Cardiac fibroblast (primary cell): ENCODE measurements around the gene MZT2B.
"Not testable (repeated sequence)": the region's sequence is repeated elsewhere in the genome, so short reads cannot be mapped to it uniquely, and the experiment has no call there.

Source experiments
- DNase-seq, 2 donors: peaks; one replicate each; pipeline versions ENCODE4 v3.0.0 to v3.0.0-alpha.2; 2010; ENCODE audit warnings: low read depth in 2 of 2
- H3K4me3 ChIP-seq, 2 donors: replicated peaks in 1 of 2; 1 replicate in 1 of 2; 2 replicates in 1 of 2; pipeline ENCODE4 v1.5.1; 2011; ENCODE audit warnings: low read depth in 2 of 2, low read length in 2 of 2, mild to moderate bottlenecking in 2 of 2, moderate library complexity in 1 of 2
- TF ChIP-seq, protein P1 (sequence below): IDR thresholded peaks from one replicate; pipeline ENCODE4 v1.5.1; 2011; ENCODE audit warnings: low read depth, mild to moderate bottlenecking, low read length, inconsistent platforms

Gene MZT2B

DNA sequence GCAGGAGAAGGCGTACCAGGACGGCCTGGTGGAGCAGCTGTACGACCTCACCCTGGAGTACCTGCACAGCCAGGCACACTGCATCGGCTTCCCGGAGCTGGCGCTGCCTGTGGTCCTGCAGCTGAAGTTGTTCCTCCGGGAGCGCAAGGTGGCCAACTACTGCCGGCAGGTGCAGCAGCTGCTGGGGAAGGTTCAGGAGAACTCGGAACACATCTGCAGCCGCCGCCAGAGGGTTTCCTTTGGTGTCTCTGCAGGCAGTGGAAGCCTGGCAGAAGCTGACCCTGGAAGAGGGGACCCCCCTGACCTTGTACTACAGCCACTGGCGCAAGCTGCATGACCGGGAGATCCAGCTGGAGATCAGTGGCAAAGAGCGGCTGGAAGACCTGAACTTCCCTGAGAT, 48.8 kb downstream of the MZT2B start:
- H3K4me3 ChIP-seq: not testable (repeated sequence)

DNA sequence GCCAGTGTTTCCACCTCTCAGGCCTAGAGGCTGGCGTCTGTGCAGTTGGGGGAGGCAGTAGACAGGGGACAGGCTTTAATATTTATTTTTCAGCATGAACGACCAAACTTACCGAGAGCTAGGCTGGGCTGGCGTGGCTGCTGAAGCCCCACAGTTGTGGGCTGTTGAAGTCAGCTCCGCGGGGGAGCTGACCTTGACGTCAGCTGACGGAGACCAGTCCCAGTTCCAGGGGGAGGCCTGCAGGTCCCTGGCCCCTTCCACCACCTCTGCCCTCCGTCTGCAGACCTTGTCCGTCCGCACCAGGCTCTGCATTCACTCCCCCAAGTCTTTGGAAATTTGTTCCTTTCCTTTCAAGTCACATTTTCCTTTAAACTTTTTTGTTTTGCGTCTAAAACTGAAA, 49.6 kb downstream of the MZT2B start:
- TF ChIP-seq, protein P1, sequence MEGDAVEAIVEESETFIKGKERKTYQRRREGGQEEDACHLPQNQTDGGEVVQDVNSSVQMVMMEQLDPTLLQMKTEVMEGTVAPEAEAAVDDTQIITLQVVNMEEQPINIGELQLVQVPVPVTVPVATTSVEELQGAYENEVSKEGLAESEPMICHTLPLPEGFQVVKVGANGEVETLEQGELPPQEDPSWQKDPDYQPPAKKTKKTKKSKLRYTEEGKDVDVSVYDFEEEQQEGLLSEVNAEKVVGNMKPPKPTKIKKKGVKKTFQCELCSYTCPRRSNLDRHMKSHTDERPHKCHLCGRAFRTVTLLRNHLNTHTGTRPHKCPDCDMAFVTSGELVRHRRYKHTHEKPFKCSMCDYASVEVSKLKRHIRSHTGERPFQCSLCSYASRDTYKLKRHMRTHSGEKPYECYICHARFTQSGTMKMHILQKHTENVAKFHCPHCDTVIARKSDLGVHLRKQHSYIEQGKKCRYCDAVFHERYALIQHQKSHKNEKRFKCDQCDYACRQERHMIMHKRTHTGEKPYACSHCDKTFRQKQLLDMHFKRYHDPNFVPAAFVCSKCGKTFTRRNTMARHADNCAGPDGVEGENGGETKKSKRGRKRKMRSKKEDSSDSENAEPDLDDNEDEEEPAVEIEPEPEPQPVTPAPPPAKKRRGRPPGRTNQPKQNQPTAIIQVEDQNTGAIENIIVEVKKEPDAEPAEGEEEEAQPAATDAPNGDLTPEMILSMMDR: no peak
- DNase-seq: no peak
- H3K4me3 ChIP-seq: no peak overlapping the region

More for the DNA sequence above, 48.8 kb downstream of the MZT2B start:
- not testable (repeated sequence) for DNase-seq

DNA sequence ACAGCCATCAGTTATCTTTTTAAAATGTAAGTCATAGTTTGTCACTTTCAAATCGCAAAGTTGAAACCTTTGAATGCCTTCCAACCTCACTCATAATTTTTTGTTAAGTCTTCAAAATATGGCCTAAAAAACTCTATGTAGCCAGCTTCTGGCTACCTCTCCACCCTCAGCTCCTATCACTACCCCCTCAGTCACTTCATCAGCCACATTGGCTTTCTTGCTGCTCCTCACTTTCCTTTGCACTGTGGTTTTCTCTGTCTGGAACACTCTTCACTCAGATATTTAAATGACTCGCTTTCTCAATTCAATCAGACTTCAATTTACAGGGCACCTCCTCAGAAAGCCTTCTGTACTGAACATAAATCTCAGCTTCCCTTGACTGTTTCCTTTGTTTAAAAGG, 51.0 kb downstream of the MZT2B start:
- not testable (repeated sequence) for DNase-seq, H3K4me3 ChIP-seq

DNA sequence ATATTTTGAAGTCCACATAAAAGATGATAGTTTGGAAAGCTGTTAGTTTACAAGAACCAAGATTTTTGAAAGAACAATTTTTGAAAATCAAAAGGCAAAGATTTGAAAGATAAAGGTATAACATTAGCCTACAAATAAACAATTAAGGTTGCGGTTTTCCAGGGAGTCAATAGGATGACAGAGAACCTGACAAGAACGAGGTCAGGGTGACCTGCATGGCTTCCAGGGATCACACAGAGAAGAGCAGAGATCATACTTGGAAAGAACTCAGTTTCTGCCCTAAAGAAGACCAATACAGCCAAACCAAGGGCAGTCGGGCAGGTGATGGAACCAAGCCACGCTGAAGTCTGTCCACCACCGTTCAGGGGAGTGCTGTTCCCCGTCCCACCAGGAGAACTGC, 57.5 kb downstream of the MZT2B start:
- not testable (repeated sequence) for DNase-seq, H3K4me3 ChIP-seq
